ENCODE results near the gene ANKRD16. TPM values are rescaled to one million over a fixed set of nuclear protein-coding genes. Genes with fewer than 3 reads are reported as not detected.
"Not testable (repeated sequence)": the region's sequence is repeated elsewhere in the genome, so short reads cannot be mapped to it uniquely, and the experiment has no call there.

The ANKRD16 gene
- total RNA-seq, 1 experiment from 2014 or later: 5.8 TPM

DNA sequence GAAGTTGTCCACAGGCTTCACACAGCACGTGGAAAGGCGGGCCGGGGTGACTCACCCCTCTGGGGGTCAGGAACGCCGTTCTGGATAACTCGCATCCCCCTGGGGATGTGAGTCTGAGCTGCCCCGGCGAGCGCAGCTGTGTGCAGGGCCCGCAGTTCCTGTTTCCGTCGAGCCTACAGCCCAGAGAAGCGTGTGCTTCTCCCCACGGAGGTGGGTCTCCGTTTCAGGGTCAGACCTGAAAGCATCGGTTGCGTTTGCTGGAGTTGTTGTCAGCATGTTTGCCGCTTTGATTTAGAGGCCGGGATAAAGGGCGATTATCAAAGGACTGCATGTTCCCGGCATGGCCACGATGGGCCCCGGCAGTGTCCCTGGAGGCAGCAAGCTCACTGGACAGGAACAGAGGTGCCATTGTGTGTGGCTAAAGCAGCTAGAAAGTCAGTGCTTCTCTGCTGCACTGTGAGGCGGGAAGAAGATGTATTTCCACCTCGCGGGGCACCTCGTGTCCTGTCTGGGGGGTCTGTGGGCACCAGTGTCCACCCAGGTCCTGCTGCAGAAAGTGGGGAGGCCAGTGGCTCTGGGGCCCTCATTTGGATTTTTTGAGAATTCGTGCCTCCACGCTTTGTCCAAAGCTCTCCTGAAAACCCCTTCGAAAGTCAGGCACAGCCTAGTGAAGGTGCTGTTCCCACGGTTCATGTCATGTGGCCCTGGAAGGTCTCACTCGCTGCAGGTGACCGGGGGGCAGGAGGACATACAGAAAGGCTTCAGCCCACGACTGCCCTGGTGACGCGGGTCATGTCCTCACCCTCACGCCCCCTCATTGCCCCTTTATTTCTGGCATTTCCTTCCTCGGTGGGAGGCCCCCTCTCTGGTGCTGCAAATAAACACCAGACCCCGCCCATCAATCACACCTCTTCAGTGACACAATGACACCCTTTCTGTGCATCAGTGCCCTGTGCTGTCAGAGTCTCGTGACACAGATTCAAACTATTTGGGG, 49.1 kb downstream of the ANKRD16 start:
- no peak for DNase-seq (ENCODE audit: extremely low read depth, low read depth)

- not testable (repeated sequence) for DNase-seq (ENCODE audit: extremely low read depth, low read depth)
Measured at GRCh38 chr10:5836181-5836580, 53.5 kb downstream of the ANKRD16 start.

DNA sequence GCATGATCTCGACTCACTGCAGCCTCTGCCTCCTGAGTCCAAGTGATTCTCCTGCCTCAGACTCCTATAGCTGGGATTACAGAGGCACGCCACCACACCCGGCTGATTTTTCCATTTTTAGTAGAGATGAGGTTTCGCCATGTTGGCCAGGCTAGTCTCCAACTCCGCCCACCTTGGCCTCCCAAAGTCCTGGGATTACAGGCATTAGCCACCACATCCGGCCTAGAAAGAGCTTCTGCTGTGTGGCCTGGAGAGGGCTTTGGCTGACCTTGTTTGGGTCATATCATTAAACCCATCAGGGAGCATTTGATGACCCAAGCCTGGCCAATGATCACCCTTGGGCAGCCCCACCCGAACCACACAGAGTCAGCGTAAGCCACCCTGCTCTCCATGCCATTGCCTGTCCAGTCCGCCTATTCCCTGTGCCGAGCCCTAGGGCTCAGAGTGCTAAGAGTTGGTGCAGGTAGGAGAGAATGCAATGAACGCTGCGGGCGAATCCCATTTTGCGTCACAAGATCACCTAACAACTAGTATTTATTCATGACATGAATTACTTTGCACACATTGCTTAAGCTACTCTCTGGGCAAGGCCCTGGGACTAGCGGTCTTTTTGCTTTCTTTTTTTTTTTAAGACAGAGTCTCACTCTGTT, 54.1 kb downstream of the ANKRD16 start:
- no peak for DNase-seq (ENCODE audit: extremely low read depth, low read depth)

DNA sequence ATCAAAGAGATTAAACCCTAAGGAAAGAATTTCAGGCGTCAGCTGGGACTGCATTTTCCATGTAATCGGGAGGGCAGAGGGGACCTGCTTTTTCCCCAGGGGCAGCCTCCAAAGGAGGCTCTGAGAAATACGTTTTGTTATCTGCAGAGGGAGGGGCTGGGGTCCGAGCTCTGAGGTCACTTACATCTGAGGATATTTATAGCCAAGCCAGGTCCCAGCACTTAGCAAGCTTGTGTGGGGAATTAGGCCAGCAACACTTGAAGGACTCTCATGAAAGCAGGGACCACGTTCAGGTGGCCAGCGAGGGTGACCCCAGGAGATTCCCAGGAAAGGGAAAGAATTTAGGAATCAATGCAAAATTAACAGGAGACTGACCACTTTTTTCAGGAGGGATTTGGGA, 55.9 kb downstream of the ANKRD16 start:
- DNase-seq (ENCODE audit: extremely low read depth, low read depth): no peak

DNA sequence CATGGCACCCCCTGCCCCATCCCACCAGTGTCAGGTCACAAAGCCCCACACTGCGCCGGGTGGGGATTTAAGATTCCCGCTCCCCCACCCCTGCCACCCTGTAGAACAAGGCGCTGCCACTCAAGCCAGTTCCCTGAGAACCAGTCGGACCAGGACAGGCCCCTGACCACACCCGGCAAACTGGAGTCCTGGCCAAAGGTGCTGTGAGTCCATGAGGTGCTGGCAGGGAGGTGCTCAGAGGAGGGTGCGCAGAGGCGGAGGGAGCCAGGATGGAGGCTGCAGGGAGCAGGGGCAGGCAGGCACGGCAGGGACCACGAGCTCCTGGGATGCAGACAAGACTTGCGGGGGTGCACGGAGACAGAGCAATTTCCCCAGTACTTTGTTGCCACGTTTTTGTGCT, 56.7 kb downstream of the ANKRD16 start:
- DNase-seq (ENCODE audit: extremely low read depth, low read depth): no peak

DNA sequence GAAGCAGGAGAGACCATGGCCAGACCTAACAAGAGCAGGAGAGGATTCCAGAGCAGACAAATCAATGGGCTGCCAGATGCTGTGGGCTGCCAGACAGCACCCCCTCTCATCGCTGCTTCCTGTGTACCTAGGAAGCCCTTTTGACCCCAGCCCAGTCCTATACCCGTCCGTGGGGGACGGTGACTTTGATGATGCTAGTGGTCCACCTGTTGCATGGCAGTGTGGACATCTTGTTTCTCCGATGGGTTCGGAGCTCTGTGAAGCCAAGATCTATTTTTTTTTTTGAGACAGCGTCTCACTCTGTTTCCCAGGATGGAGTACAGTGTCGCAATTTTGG, 58.3 kb downstream of the ANKRD16 start:
- DNase-seq (ENCODE audit: extremely low read depth, low read depth): no peak

GRCh38 chr10:5830629-5831445, 58.9 kb downstream of the ANKRD16 start:
- DNase-seq (ENCODE audit: extremely low read depth, low read depth): no peak

DNA sequence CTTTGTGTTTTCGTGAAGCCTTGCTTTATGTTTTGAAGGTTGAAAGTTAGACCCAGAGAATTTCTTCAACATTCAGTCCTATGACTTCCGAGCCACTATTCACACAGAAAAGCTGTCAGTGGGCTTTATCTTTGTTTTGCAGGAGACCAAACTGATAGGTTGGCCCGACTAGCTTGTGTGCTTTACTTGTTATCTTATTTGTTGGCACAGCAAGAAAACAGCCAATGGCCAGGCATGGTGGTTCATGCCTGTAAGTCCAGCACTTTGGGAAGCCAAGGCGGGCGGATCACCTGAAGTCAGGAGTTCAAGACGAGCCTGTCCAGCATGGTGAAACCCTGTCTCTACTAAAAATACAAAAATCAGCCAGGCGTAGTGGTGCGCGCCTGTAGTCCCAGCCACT, 60.4 kb downstream of the ANKRD16 start:
- DNase-seq (ENCODE audit: extremely low read depth, low read depth): no peak

- DNase-seq (ENCODE audit: extremely low read depth, low read depth): no peak
Measured at GRCh38 chr10:5828725-5829124, 61.0 kb downstream of the ANKRD16 start.

DNA sequence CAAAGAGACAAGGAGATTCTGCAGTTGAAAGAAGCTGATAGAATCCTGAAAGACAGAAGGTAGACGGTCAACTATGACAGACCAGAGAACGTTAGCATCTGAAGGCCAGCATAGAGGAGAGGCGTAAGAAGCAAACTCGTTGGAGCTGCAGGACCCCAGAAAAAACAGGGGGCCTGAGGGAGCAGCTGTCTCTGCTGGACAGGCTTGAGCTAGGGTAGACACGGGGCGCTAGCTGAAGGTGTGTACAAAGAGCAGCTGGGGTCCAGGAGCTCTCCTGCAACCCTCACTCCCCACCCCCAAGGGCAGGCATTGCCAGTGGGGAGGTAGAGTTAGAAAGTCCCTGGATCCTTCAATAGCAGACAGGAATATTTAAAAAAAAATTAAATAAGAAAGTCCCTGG, 61.9 kb downstream of the ANKRD16 start:
- DNase-seq (ENCODE audit: extremely low read depth, low read depth): no peak

DNA sequence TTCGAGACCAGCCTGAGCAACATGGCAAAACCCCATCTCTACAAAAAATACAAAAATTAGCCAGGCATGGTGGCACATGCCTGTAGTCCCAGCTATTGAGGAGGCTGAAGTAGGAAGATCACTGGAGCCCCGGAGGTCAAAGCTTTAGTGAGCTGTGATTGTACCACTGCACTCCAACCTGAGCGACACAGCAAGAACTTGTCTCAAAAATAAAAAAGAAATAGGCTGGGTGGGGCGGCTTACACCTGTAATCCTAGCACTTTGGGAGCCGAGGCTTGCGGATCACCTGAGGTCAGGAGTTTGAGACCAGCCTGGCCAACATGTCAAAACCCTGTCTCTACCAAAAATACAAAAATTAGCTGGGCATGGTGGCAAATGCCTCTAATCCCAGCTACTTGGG, 63.2 kb downstream of the ANKRD16 start:
- not testable (repeated sequence) for DNase-seq (ENCODE audit: extremely low read depth, low read depth)

DNA sequence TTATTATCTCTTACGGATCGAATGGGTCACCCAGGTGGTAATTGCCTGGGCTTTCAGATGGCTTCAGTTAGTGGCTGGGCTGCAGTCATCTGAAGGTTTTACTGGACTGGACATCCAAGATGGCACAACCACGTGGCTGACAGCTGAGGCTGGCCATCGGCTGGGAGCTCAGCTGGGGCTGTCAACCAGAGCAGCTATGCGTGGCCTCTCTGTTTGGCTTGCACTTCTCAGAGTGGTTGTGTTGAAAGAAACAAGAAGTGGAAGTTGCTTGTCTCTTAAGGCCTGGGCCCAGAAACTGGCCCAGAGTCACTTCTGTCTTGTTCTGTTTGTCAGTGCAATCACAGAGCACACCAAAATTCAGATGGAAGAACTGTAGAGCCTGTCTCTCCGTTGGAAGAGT, 70.8 kb downstream of the ANKRD16 start:
- DNase-seq (ENCODE audit: extremely low read depth, low read depth): no peak

DNA sequence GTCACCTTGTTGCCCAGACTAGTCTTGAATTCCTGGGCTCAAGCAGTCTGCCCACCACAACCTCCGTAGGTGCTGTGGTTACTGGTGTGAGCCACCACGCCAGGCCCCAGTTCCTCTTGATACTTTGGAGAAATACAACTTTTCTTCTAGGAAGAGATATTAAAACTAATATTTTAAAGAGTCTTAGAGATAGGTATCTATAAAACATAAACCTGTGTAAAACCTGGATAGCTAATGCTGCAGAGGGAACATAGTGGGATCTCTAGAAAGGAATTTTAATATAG, 71.7 kb downstream of the ANKRD16 start:
- no peak for DNase-seq (ENCODE audit: extremely low read depth, low read depth)

- DNase-seq (ENCODE audit: extremely low read depth, low read depth): no peak
Measured at GRCh38 chr10:5817322-5818047, 72.2 kb downstream of the ANKRD16 start.

DNA sequence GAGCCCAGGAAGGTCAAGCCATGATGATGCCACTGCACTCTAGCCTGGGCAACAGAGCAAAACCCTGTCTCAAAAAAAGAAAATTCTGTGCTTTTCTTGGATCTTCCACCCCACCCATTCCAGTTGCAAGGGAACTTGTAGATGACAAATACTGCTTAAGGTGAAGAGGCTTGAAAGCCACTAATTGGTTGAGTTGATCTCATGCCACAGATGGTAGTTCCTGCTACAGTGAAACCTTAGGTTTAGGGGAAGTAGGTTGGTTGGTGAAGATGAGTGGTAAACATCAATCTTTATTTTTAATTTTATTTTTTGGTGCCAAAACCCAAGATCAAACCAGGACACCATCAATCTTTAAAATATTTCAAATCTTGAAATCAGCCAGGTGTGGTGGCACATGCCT, 73.5 kb downstream of the ANKRD16 start:
- DNase-seq (ENCODE audit: extremely low read depth, low read depth): no peak

- DNase-seq (ENCODE audit: extremely low read depth, low read depth): peak; percentile 6
Measured at GRCh38 chr10:5814110-5815107, 75.3 kb downstream of the ANKRD16 start.

DNA sequence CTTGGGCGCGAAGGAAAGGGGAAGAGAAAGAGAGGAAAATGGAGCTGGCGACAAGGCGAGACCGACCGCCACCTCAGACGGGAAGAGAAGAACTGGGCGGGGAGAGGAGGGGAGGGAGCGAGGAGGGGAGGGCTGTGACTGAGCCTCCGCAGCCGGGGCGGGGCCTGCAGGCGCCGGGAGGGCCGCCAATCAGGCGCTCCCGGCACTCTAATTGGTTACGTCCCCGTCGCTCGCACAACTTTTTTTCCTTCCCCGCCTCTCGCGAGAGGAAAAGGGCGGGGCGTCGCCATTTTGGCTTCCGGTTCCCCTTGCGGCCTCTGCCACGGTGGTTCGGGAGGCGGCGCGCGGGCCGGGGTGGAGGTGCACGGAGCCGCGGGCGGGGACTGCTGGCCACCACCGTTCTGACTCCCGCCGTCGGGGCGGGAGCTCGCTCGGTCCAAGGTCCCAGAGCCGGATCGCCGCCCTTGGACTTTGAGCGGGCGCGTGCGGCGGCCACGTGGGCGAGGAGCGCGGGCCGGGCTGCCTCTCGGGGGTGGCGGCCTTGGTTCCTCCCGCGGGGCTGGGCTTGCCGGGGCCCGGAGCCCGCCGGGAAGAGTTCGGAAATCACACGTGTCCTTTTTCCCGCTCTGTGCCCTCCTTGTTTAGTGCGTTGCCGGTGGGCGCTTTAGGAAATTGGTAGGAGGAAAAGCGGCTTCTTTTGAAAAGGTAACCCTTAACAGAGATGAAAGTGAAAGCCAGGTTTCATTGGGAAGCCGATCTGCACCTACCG, 76.2 kb downstream of the ANKRD16 start, which contains the start of gene GDI2:
GDI2 (minus strand) TSS at position 94 of the 769 bp plus-strand sequence. CDS start 176 bp downstream, outside the sequence.
- DNase-seq (ENCODE audit: extremely low read depth, low read depth): peak; percentile 92

- DNase-seq (ENCODE audit: extremely low read depth, low read depth): no peak
Measured at GRCh38 chr10:5813091-5813340, 76.7 kb downstream of the ANKRD16 start.
